SK-MEL-5 (cell line): ENCODE data around the gene RBP2. TPM values are rescaled to one million over a fixed set of nuclear protein-coding genes. Genes with fewer than 3 reads are reported as not detected.

ENCODE experiments used
- DNase-seq: peaks from one replicate; pipeline ENCODE4 v3.0.0-alpha.2; 2016; ENCODE audit warnings: low read depth, low spot score
- in situ Hi-C: cut with HindIII; loops from 2 replicates; pipeline ENCODE4 v1.10.0; 2016; ENCODE audit warnings: low sequenced_read_pairs, high pct_unique_total_duplicates, low pct_unique_long_range_greater_than_20kb
- total RNA-seq: library from RNA; depleted of rRNA; stranded (reverse); fragments of >200 nt; shearing (Covaris generic); gene quantifications from 2 replicates; pipeline ENCODE4 v1.2.3, GENCODE V29; 2014

Gene RBP2
- total RNA-seq, 1 experiment from 2014 or later: not detected

- DNase-seq: peak; percentile 49
- in situ Hi-C loops: no loop called here
Measured at GRCh38 chr3:139455855-139456254, 20.5 kb downstream of the RBP2 start.

- DNase-seq: no peak
- in situ Hi-C loops: no loop called here
Measured at GRCh38 chr3:139455206-139455605, 21.1 kb downstream of the RBP2 start.

- in situ Hi-C loops: no loop called here
- DNase-seq: no peak
Measured at GRCh38 chr3:139454346-139454745, 22.0 kb downstream of the RBP2 start.

- in situ Hi-C loops: no loop called here
Measured at GRCh38 chr3:139450159-139450558, 26.2 kb downstream of the RBP2 start.

GRCh38 chr3:139449566-139449965, 26.8 kb downstream of the RBP2 start:
- DNase-seq: no peak
- in situ Hi-C loops: no loop called here

More at GRCh38 chr3:139450159-139450558, 26.2 kb downstream of the RBP2 start:
- no peak for DNase-seq

GRCh38 chr3:139448104-139448503, 28.2 kb downstream of the RBP2 start:
- DNase-seq: no peak
- in situ Hi-C loops: no loop called here

GRCh38 chr3:139447486-139447885, 28.8 kb downstream of the RBP2 start:
- no peak for DNase-seq
- in situ Hi-C loops: no loop called here

GRCh38 chr3:139444446-139444845, 31.9 kb downstream of the RBP2 start:
- no peak for DNase-seq
- in situ Hi-C loops: no loop called here

GRCh38 chr3:139443186-139443585, 33.1 kb downstream of the RBP2 start:
- in situ Hi-C loops: no loop called here
- peak; percentile 23 for DNase-seq

GRCh38 chr3:139441656-139442055, 34.7 kb downstream of the RBP2 start:
- DNase-seq: no peak
- in situ Hi-C loops: no loop called here

- in situ Hi-C loops: no loop called here
- no peak for DNase-seq
Measured at GRCh38 chr3:139440639-139441556, 35.4 kb downstream of the RBP2 start.

- no peak for DNase-seq
- in situ Hi-C loops: no loop called here
Measured at GRCh38 chr3:139439278-139439677, 37.0 kb downstream of the RBP2 start.

GRCh38 chr3:139434764-139435307, 41.5 kb downstream of the RBP2 start:
- DNase-seq: peak; percentile 72
- in situ Hi-C loops: no loop called here

- no peak for DNase-seq
- in situ Hi-C loops: no loop called here
Measured at GRCh38 chr3:139434228-139434627, 42.1 kb downstream of the RBP2 start.

GRCh38 chr3:139433089-139433488, 43.2 kb downstream of the RBP2 start:
- DNase-seq: no peak
- in situ Hi-C loops: no loop called here

- no peak for DNase-seq
- in situ Hi-C loops: no loop called here
Measured at GRCh38 chr3:139430493-139430892, 45.8 kb downstream of the RBP2 start.

- in situ Hi-C loops: no loop called here
- peak; percentile 90 for DNase-seq
Measured at GRCh38 chr3:139427283-139428060, 48.8 kb downstream of the RBP2 start.

- DNase-seq: no peak
- in situ Hi-C loops: no loop called here
Measured at GRCh38 chr3:139425745-139426400, 50.4 kb downstream of the RBP2 start.
